HG02885 (cell line): Measurements from ENCODE around the gene HECW1.

Source experiments
- ATAC-seq: cut with Tn5 transposase; IDR thresholded peaks from one replicate; pipeline ENCODE4 v1.9.1; 2021; ENCODE audit warnings: mild to moderate bottlenecking; ENCODE audit not compliant: unreplicated experiment, poor library complexity

Gene HECW1

DNA sequence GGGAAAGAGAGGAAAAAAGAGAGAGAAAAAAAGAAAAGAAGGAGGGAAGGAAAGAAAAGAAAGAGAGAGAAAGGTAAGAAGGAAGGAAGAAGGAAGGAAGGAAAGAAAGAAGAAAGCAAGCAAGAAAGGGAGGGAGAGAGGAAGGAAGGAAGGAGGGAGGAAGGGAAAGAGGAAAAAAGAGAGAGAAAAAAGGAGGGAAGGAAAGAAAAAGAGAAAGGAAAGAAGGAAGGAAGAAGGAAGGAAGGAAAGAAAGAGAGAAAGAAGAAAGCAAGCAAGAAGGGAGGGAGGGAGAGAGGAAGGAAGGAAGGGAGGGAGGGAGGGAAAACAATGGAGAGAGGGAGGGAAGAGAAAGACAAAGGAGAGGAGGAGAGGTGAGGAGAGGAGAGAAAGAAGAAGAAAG lies 135.3 kb downstream of the HECW1 start:
- no peak for ATAC-seq

DNA sequence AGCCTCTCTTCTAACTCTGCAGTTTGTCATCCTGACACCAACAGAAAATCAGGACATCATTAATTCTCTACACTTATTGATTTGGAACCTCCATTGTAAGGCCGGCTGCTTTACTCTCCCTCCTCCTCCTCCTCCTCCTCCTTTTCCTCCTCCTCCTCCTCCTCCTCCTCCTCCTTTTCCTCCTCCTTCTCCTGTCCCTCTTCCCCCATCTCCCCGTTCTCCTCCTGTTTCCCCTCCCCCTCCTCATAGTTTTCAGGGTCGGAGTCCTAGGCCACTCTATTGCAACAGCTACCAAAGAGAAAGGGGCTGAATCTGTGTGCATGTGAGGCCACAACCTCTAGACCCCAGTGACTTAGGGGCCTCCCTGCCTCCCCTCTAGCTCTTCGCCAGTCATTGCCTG lies 136.1 kb downstream of the HECW1 start:
- ATAC-seq: no peak

DNA sequence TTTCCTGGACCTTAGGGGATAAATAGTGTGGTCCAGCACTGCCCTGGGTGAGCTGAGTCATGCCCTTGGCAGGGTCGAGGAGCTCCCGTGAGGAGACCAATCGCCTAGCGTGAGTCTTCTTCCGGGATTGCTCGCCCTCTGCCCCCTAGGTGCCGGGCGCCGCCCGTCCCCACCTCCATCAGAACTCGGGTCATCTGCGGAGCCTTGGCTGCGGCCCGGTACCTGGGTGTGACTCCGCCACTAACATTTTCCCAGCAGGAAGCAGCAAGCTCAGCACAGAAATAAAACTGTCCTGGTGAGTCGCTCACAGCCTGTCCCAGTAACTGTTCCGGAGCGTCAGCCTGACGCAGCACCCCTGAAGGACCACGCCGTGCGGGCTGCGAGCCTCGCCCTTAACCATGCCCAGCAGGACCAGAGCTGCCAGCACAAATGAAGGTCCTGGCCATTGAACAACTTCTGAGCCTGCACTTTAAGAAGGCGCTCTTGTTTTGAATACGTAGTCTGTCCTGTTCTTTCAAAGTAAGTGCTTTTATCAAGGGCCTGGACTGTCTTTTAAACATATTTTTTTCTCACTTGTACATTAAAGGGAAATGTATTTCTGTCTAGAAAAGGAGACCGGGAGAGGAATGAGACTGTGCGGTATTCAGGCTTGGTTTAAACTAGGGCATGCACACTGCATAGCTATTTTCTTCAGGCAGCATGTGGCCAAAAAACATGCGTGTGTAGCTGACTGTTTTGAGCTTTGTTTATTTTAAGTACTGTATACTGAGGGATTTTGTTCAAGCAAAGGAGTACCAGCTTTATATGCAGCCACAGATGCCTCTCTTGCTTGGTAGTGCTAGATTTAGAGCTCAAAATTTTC lies 136.7 kb downstream of the HECW1 start:
- no peak for ATAC-seq

DNA sequence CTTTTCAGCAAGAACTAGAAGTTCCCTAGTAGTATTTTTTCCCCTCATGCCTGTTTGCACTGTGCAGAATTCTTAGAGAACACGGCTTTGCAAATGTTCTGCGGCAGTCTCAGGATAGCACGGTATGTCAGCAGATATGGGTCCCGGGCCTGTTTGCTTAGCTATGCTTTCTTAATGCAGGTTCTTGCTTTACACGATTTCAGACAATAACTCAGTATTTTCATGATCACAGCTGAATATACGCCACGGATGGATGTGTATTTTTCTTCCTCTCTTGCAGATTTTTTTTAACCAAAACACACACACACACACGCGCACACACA lies 137.3 kb downstream of the HECW1 start:
- no peak for ATAC-seq

DNA sequence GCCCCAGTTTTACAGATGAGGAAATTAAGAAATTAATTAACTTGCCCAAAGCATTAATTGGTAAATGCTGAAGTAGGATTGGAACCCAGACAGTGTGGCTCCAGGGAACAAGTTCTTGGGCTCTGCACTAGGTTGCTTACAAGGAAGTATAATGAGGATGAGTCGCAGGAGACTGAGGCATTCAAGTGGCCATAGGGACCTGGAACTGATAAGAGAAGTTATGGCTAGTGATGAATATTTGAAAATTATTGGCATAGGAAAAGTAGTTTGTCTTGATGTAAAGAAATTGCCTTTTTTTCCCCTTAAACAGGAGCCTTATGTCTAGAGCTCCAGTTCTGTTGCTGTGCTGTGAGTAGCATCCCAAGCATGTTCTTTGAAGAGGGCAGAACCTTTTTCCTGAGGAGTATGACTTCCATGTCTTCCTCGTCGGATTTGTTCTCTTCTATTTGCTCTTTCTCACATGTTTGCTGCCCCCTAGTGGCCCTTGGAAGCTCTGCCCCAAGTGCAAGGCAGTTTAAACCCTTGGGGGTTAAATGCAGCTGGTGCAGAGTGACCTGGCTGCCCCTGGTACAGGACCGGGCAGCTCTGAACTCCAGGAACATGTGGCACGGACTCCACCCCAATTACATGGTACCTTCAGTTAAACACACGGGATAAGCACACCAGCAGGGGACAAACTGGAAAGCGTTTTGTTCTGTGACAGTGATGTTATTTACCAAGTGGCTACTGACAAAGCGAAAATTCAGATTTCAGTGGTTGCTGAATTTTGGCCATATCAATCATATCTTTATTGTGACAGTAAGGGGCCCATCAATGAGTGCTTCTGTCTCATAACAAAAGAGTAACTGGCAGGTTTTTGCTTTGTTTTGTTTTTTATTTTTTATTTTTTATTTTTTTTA lies 148.8 kb downstream of the HECW1 start:
- ATAC-seq: peak; percentile 87

DNA sequence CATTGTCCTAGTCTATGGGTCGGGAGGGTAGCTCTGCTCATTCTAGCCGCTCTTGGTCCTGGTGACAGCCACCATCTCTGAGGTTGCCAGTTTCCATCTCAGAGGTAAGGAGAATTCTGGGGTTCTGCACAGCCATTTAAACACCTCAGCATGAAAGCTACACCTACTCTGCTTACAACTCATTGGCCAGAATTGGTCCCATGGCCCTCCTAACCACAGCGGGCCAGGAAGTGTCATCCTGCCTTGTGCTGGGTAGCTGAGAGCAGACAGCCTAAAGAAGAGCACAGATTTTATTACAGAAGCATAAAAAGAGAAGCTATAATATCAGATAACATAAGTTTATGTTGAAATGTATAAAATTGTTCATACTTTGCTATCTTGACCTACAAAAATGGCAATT lies 152.7 kb downstream of the HECW1 start:
- no peak for ATAC-seq

DNA sequence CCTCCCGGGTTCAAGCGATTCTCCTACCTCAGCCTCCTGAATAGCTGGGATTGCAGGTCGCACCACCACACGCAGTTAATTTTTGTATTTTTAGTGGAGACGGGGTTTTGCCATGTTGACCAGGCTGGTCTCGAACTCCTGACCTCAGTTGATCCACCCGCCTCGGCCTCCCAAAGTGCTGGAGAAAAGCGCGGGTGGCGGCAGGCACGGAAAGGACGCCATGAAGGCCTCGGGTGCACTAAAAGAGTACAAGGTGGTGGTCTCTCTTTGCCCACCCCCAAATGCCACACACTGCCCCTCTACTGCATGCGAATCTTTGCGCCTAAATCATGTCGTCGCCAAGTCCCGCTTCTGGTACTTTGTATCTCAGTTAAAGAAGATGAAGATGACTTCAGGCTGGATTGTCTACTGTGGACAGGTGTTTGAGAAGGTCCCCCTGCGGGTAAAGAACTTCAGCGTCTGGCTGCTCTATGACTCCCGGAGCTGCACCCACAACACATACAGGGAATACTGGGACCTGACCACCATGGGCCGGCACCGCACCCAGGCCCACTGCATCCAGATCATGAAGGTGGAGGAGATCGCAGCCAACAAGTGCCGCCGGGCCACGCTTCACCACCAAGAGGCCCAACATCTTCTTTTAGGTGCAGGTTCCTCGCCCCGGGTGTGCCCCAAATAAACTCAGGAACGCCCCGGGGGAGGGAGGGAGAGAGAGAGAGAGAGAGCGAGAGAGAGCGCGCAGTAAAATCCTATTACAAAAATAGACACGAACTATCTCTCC lies 161.7 kb downstream of the HECW1 start:
- no peak for ATAC-seq

DNA sequence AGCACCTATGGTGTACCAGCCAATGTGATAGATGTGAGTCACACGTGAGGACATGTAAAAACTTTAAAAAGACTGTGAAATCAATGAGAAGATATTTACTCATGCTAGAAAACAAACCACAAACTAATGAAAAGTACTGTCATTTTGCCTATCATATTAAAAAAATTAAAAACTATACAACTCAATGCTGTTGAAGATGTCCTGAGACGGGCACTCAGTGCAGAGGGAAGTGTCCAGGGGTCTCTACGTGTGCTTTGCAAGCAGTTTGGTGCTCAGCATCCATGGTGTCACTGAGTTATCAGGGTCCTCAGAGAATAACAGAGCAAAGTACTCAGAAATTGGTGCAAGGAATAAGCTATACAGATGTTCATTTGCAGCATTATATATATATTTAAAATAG lies 162.3 kb downstream of the HECW1 start:
- no peak for ATAC-seq

DNA sequence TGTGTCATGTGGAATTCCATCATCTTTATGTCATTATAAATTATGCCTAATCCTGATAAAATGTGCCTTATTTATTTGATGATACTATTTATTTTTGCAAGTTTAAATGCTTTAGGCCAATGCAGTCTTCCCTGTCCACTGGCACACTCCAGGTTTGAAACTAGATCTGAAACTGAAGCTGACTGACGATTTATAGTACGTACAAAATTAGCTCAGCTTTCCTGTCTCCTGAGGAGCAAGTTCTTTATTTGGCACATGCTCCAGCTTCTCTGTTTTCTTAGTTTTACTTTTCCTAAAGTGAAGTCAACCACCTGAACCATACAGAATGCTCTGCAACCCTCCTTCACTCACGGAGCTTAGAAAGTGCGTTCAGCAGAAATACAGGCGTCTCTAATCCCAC lies 164.1 kb downstream of the HECW1 start:
- ATAC-seq: no peak

DNA sequence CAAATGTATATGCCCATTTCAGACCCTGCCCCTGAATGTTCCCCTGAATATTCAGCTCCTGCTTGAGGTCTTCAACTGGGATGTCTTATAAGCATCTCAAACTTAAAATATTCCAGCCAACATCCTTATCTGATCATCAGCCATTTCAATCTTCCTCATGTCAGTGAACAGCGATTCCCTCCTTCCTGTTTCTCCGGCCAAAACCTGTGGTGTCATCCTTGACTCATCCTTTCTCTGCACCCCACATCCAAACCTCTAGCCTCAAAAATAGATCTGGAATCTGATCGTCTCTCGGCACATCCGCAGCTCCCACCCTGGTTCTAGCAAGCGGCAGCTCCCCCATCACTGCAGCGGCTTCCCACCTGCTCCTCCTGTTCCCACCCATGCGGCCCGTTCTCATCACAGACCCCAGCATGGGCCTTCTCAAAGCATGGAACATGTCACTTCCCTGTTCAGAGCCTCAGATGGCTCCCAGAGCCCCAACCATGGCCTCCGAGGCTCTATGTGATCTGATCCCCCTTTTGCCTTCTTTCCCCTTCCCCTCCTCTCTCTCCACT lies 165.7 kb downstream of the HECW1 start:
- no peak for ATAC-seq

DNA sequence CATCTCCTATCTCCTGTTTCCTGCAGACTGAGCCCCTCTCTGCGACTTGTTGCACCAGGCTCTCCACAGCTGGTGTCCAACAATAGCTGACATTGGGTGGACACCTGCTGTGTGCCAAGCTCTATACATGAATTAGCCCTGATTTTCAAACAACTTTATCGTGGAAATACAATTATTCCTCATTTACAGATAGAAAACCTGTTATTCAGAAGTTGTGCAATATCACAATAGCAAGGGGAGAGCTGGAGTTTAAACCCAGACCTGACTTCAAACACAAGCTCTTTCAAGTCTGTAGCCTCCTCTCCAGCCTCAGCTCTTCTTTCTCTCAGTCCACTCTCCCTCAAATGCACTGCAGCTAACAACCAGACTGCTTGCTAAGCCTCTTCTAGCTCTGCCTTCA lies 168.8 kb downstream of the HECW1 start:
- ATAC-seq: no peak

DNA sequence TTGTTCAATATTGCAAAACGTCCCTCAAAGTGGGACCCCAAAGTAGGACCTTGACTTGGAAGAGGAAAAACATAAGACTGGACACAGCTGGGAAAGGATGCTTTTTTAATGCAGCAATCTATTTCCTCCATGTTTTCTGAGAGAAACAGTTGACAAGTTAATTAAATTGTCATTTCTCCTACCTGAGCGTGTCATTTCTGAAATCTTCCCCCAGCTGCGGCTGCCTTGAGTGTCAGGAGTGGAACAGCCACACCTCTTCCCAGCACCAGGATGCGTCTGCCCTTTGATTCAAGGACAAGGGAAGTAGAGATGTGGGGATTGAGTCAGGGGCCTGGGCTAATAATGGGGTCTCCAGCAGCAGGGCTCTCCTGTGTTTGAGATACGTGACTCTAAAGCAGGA lies 171.3 kb downstream of the HECW1 start:
- ATAC-seq: no peak

DNA sequence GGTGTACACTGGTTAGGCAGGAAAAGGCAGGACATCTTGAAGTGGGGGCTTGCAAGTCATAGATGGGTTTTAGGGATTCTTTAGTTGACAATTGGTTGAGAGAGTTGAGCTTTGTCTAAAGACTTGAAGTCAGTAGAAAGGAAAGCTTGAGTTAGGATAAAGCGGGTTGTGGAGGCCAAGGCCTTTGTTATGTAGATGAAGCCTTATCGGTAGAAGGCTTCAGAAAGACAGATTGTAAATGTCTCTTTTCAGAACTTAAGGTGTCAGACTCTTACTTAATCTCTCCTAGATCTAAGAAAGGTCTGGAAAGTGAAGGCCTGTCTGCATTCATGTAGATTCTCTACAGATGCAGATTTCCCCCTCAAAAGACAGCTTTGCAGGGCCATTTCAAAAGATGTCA lies 177.4 kb downstream of the HECW1 start:
- ATAC-seq: no peak

DNA sequence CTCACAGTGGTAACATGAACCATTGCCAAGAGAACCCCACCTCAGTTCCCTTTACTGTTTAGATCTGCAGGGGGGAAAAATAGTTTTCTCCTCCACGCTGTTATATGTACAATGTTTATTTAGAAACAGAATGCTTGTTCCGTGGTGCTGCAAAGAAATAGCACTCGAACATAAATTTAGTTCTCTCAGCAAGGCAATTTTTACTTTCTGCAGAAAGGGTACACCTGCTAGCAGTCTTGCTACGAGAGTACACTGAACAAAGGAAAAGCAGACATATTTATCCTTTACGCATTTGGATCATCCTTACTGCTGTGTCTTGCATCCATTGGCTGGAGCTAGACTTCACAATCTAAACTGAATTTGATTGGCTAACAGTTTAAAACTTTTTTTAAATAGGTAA lies 178.5 kb downstream of the HECW1 start:
- no peak for ATAC-seq

DNA sequence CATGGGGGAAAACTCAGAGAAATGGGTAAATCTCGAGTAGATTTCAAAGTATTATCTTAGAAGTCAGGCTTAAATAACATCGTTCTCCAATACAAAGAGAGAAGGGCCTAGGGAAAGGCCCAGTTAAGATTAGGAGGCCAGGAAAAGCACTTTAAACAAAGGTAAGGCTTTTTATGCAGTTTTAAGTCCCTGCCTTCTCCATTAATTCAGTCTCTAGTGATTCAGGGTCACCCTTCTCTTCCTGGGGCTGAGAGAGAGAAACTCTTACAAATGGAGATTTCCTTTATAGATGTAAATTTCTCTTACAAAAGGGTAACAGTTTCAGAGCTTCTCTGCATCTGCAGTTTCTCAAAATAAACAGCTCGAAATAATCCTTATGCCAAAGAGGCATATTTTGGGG lies 179.3 kb downstream of the HECW1 start:
- ATAC-seq: no peak

DNA sequence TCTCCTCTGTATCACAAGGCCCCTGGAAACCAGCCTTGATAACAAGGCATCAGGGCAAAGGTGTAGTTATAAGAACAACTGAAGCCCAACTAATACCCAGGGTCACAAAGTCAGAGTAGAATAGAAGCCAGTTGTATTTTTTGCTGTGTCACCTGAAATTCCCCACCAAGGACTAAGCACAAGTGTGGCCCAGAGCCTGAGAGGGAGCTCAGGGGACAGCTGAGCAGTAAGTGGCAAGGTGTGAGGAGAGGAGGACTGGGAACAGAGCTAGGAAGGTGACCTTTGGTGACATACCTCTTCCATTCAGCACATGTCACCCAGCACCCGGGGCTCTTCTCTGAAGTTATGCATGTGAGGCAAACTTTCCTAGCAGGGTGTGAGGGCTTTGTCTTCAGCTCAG lies 179.9 kb downstream of the HECW1 start:
- ATAC-seq: no peak

DNA sequence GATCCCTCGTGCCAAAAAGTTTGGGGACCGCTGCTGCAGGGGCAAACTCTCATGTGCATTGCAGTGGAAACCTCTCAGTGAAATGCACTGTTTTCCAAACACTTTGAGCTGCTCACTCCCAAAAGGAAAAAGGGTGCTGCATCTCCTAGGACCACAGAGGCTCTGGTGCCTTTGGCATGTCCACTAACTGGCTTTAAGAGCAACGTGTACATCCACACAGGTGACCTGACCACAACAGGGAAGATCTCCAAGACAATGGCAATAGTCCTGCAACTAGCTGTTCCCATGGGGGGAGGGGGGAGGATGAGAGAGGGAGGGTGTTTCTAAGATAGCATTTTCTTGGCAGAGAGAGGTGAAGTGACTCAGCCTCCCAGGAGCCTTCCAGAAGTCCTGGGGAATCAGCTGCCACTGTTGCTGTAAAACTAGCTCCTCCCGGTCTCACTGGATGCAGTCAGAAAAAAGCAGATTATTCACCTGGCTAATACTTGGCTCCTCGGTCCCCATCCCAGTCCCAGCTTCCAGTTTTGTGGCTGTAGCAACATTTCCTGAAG lies 181.7 kb downstream of the HECW1 start:
- ATAC-seq: no peak

DNA sequence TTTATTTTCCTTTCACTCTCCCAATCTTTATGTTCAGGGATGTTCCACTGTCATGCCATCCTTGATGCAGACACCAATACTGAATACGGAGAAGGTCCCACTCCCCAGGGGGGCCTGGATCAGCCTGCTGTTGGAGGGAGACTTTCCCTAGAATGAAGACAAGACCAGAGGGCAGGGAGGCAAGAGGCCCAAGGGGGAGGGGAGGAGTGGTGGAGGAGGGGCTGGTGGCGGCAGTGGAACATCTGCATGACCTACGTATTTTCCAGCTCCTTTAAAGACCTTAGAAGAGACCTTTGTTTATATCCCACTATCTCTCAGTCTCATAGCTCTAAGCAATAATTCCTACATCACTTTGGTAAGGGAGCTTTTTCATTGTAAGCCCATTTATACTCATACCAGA lies 183.0 kb downstream of the HECW1 start:
- ATAC-seq: no peak

DNA sequence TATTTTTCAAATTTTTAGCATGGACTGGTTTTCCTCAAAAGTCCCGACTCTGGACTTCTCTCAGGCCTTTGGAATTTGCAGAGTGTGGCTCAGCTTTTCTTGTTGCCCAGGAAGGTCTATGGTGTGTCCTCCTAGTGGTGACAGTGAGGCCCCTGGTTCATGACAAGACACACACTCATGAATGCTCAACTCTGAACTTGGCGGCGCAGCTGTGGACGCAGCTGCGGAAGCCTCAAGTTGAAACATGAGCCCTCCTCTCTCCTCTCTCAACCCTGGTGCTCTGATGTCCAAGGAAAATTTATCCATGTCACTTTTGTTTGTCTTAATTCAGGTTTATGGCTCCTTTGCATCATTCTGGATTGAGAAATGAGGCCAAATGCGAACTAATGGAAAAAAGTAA lies 183.9 kb downstream of the HECW1 start:
- ATAC-seq: no peak

DNA sequence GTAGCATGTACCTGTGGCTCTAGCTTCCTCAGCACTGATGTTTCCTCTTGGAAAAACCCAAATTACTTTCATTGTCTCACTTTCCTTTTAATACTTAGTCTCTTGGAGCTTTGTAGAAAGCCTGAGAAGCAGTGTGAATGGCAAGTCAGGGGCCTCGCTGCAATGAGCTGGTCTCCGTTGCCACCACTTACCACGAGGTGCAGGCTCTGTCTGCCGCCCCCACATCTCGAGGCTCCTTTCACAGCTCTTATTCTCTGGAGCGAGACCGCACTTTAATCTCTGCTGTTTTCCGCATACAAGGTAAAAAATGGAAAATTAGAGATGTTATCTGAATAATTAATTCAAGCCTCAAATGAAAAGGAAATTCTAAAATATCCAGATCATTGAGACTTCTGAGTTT lies 186.2 kb downstream of the HECW1 start:
- no peak for ATAC-seq
